GM19193 (cell line): ENCODE measurements around the gene SDCCAG8.

Source experiments
- POLR2A ChIP-seq: IDR thresholded peaks from 4 replicates; pipeline ENCODE4 v1.6.1; 2011; ENCODE audit not compliant: insufficient read depth, insufficient read length; ENCODE audit errors: extremely low read depth

SDCCAG8 gene

GRCh38 chr1:243255791-243256512 lies at the start of gene SDCCAG8:
TSS of gene SDCCAG8 (plus strand) at chr1:243256041. CDS start at chr1:243256174, 133 bp downstream.
- peak; percentile 86 for TF ChIP-seq POLR2A

- TF ChIP-seq POLR2A: no peak
Observed at GRCh38 chr1:243213045-243213787, 42.6 kb upstream of the SDCCAG8 start.

- TF ChIP-seq POLR2A: no peak
Observed at GRCh38 chr1:243216741-243217140, 39.1 kb upstream of the SDCCAG8 start.

- no peak for TF ChIP-seq POLR2A
Observed at GRCh38 chr1:243217349-243217748, 38.5 kb upstream of the SDCCAG8 start.

- no peak for TF ChIP-seq POLR2A
Observed at GRCh38 chr1:243218059-243218458, 37.8 kb upstream of the SDCCAG8 start.

- no peak for TF ChIP-seq POLR2A
Observed at GRCh38 chr1:243227622-243228021, 28.2 kb upstream of the SDCCAG8 start.

GRCh38 chr1:243229526-243229925 lies 26.3 kb upstream of the SDCCAG8 start:
- no peak for TF ChIP-seq POLR2A

GRCh38 chr1:243230914-243231313 lies 24.9 kb upstream of the SDCCAG8 start:
- no peak for TF ChIP-seq POLR2A

- TF ChIP-seq POLR2A: no peak
Observed at GRCh38 chr1:243233908-243234307, 21.9 kb upstream of the SDCCAG8 start.

- TF ChIP-seq POLR2A: no peak
Observed at GRCh38 chr1:243234978-243235647, 20.7 kb upstream of the SDCCAG8 start.

- TF ChIP-seq POLR2A: no peak
Observed at GRCh38 chr1:243236604-243237252, 19.1 kb upstream of the SDCCAG8 start.

GRCh38 chr1:243244432-243244841 lies 11.4 kb upstream of the SDCCAG8 start:
- no peak for TF ChIP-seq POLR2A

- TF ChIP-seq POLR2A: no peak
Observed at GRCh38 chr1:243246916-243247315, 8.9 kb upstream of the SDCCAG8 start.

GRCh38 chr1:243247901-243248300 lies 7.9 kb upstream of the SDCCAG8 start:
- no peak for TF ChIP-seq POLR2A

- TF ChIP-seq POLR2A: no peak
Observed at GRCh38 chr1:243249214-243249613, 6.6 kb upstream of the SDCCAG8 start.
